NCI-H1436 treated with DMSO at 0.1 percent for 48 hours (cell line): ENCODE results near the gene USH1C.

Experiments used
- DNase-seq: peaks from one replicate; lab custom pipeline; 2025; lab: John Stamatoyannopoulos, UW

Gene USH1C

DNA sequence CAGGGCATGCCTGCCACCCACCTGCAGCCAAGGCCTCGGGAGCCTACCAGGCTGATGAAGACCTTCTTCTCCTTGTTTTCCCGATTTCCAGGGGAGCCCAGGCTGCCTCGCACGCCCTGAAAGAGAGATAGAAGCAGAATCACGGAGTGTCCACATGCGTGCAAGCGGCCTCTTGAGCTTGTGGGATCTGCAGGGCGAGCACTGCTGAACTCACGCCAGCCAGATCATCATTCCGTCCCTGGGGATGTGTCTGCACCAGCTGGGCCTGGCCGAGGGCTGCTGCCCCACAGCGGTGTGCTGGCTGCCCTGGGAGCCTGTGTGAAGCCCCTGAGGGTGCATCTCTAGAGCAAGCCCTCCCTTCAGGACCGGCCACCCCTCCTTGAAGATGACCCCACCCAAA, 17.9 kb downstream of the USH1C start:
- DNase-seq: no peak

- no peak for DNase-seq
Observed at GRCh38 chr11:17525570-17525969, 18.6 kb downstream of the USH1C start.

- DNase-seq: no peak
Observed at GRCh38 chr11:17524221-17524620, 20.0 kb downstream of the USH1C start.

DNA sequence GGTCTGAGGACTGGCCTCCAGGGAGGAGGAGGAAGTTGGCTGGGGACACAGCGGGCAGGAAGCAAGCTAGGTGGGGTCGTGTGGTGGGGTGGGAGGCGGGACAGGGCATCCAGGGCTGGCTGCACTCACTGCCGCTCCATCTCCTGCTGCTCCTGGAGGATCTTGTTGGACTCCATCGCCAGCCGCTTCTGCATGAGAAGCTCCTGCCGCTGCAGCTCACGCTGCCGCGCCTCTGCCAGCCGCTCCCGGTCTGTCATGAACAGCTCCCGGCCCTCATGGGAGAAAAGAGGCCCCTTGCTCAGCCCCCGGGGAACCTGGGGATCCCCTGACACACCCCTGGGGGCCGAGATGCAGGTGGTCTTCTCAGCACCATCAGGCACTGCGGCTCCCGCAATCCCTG, 21.6 kb downstream of the USH1C start:
- DNase-seq: no peak

- DNase-seq: no peak
Observed at GRCh38 chr11:17521106-17521900, 22.9 kb downstream of the USH1C start.

- DNase-seq: no peak
Observed at GRCh38 chr11:17519061-17519885, 24.9 kb downstream of the USH1C start.

DNA sequence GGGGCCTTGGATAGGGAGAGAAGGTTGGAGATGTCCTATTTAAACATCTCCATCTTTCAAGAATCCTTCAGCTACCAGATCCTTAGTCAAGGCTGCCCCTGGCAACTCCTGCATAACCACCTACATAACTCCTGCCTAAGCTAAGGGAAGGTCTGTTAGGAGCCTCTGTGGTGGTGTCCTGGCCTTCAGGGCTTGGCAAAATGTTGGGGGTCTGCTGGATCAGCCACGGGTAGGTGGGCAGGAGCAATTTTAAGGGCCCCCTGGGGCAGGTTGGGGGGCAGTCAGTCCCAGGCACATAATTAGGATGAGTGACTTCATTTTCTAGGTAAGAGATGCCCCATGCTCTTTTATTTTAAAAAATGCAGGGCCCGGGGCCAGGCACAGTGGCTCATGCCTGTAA, 25.9 kb downstream of the USH1C start:
- no peak for DNase-seq

GRCh38 chr11:17517186-17517585, 27.0 kb downstream of the USH1C start:
- no peak for DNase-seq

DNA sequence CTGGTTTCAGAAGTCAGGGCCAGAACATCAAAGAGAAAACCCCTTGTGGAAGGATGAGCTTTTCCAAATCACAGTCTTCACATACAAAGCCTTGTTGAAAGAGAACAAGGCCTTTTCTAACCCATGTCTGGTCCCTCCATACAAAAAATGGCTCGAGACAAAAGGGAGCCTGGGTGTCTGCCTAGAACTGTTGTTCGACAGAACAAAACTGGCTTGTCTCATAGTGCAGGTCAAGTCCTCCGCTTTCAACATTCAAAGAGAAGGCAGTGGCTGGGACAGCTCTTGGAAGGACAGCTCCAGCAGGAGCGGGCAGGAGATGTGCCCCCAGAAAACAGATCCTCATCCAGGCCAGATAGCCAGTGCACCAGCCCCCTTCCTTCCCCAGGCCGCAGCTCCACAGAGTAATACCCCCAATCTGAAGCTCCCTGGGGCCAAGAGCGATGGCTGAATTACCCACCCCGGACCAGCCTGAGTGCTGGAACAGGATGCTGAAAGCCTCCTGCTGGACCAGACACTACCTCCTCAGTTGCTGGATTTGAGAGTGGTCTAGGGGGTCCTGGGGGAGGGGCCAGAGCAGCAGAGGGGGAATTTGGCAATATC, 27.6 kb downstream of the USH1C start:
- no peak for DNase-seq

DNA sequence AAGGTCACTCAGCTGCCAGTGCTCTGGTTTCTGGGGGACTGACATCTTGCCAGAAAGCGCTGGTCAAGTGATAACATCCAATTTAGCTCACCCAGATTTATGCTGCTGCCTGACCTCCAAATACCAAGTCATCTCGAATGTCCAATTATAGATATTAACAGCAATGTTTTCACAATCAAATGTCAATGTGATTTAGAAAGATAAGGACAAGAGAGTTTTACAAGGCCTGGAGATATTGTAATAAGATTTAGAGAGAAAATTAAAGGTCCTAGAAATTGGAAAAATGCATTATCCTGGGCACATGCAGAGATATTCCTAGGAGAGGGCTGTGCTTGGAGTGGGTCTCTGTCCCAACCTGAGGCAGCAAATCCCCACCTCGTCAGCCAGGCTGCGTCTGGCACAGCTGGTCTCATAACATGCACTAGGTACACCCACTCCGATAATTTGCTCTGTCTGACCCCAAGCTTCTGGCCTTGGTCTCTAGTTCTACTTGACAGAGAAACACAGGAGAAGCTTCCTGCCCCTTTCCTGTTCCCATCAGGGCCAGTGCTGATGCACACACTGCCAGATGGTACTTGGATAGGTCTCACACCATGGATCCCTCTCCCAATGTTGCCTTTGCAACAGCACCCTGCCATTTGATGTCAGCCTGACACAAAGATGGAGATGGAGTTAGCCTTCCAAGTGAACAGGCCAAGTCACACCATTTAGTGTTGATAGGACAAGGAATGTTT, 28.6 kb downstream of the USH1C start:
- DNase-seq: no peak

- DNase-seq: no peak
Observed at GRCh38 chr11:17514476-17514875, 29.7 kb downstream of the USH1C start.

GRCh38 chr11:17513853-17514252, 30.4 kb downstream of the USH1C start:
- no peak for DNase-seq

DNA sequence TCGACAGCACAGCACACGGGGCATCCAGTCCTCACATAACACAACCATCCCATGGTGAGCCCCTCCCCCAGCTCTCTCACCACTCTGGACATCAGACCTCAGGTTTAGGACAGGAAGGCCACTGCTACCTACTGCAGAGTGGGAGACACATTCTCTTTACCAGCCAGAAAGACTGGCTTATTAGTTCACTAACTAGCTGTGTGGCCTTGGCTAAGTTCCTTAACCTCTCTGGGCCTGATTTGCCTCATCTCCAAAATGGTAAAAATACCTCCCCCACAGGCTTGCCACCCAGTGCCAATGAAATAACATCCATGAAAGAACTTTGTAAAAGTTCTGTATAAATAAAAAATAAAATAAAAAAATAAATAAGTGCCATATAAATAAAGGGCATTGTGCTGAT, 32.1 kb downstream of the USH1C start:
- no peak for DNase-seq

GRCh38 chr11:17511571-17511970, 32.6 kb downstream of the USH1C start:
- DNase-seq: no peak

DNA sequence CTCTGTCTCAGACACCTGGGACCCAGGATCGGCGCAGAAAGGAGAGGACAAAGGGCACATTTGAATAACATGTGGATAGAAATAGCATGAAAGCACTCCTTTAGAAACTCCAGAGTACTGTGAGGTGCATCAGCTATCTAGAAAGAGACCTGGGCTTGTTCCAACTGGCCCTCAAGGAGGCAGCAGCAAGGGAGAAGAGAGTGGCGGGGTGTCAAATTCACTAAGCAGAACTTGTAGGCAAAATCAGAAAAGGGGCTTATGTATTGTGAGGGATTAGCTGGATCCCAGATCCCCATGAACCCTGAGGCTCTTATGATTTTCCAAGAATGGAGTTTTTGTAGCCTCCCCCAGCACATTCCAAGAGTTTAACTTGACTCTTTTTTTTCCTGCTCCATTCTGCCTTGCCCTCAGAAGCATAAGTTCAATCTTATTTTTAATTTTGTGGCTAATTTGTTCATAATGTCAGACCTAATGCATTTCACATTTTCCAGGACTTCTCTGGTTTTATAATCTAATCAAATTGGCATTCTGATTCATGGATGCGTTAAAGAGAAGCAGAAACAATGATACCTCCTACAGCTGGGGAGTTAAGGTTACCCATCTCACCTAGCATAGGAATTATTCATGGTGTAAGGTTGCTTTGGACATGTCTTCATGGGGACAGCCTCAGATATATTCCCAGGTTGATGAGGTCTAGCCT, 33.6 kb downstream of the USH1C start:
- DNase-seq: no peak

DNA sequence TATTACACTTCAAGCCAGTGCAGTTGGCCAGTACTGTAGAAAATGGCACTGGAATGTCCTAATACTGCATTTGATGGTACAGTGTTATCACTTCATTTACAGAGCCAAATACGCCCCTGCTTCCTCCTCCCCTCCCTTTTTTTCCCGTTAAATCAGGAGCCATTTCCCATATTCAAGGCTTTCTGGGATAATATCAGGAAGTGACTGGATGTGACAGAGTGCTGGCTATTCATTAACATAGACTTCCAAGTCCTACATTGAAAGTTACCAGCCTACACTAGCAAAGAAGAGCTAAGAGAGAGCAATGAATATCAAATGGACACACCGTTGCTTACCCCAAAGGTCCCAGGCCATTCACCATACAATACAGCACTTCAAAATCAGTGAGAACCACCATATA, 35.4 kb downstream of the USH1C start:
- no peak for DNase-seq

DNA sequence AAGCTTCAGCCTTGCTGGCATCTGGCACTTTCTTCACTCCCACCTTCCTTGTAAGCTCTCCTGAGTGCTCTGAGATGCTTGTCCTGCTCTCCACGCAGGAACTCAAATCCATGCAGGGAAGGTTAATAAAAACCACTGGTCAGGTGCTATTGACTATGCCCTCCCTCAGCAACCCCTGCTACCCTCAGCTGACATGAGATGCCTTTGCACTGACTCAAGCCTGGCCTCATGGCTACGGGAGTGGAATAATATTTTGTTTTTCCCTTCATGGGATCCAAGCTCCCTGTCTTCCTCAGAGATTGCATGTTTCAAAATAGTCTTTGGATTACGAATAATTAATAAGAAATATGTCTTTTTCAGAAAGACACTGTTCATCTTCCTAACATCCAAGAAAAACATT, 35.9 kb downstream of the USH1C start:
- DNase-seq: no peak

DNA sequence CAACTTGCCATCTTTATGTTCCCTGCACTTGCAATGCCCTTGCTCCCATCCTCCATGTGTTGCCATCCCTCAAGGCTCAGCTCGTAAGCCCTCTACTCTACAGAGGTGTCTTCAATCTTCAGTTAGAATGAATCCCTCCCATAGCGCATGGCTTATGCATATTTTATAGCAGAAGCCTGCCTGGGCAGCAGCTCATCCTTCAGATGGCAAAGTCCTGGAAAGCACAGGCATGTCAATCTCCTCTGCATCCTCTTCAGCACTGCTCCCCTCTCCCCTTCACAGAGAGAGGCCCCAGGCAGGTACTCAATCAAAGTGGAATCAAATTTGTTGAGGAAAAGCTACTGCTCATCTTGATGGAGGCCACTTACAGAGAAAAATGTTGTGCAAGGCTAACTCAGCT, 36.4 kb downstream of the USH1C start:
- DNase-seq: no peak

DNA sequence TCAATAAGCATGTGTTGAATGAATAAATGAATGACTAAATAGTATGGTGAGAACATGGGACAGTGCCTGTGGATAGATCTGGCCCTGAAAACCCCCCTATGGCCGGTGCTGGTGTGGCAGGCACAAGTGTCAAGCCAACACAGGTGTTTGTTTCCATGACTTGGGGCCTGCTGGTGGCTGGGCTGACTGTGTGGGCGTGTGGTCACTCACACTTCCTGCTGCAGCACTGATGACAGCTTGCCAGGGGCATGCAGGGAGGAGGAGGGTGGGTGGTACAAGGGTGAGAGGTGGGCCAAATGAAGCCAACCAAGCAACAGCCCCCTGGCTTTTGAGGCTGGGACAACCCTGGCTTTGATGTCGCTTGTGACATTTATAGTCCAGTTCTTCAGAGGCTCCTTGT, 37.3 kb downstream of the USH1C start:
- DNase-seq: no peak

DNA sequence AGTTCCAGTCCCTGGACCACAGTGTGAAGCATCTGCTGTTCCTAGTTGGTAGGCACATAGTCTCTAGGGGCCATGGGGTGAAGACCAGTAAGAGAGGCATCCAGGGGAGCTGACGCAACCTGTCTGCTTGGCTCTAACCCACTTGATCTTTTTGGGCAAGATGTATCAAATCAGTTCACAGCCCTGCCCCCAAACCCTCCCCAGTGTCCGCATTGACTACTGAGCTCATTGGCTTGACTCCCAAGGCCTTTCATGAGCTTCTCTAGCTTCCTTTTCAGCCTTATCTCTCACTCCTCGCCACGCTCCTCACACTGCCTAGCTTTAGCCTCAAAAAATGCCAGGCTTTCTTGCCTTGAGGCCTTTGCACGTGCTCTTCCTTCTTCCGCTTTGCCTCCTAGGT, 37.9 kb downstream of the USH1C start:
- DNase-seq: no peak

DNA sequence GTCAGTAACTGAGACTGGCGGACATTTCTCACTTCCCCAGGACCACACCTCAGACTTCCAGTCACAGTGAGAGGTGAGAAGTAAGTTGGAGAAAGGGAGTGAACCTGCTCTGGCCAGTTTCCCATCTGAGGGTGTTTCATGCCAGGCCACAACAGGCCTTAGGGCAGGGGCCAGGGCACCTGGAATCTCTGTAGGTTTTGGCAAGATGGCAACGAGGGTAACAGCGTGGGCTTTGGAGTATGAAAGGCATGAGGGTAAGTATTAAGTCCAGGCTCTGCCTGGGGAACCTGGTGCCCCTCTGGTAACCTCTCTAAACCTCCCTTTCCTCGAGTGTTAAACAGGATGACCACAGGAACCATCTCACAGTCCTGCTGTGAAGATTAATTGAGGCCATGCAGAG, 39.1 kb downstream of the USH1C start:
- no peak for DNase-seq
